ENCODE data around the gene WHAMM. TPM values are rescaled to one million over a fixed set of nuclear protein-coding genes. Genes with fewer than 3 reads are reported as not detected.
"Not testable (repeated sequence)": the region's sequence is repeated elsewhere in the genome, so short reads cannot be mapped to it uniquely, and the experiment has no call there.

WHAMM gene
- total and polyA plus RNA-seq, 2 donors: 4.0 to 7.8 TPM

DNA sequence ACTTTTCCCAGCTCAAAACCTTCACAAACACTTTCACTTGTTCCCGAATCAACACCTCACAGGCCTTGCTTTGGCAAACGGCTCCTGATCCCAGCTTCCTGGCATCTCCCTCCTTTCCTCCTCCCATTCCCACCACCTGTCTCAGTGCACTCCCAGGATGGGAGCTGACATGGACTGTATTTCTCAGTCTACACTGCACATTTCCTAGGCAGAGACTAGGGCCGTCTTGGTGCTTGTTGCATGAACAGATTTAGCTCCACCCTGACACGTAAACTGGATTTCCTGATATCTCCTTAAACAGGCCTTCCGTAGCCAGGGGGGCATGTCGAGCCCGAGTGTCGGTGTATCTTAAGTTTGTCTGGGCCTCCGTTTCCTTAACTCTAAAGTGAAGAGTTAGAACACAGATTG lies 790 bp upstream of the WHAMM start:
- H3K36me3 ChIP-seq (ENCODE audit: control insufficient read depth in 2 of 2, insufficient read depth in 2 of 2, low read length in 1 of 2): peaks cover 0 to 10% of the 10 kb centered on the region in 2 donors
- H3K4me1 ChIP-seq (ENCODE audit: control insufficient read depth in 2 of 2, insufficient read depth in 2 of 2, low read length in 2 of 2): peaks cover 4 to 8% of the 10 kb centered on the region in 2 donors
- H3K4me3 ChIP-seq (ENCODE audit: low read length in 2 of 2): no peak overlapping the region
- no peaks in the 10 kb centered on the region for H3K27me3 ChIP-seq (ENCODE audit: control insufficient read depth in 2 of 2, insufficient read depth in 1 of 2, low read length in 1 of 2)
- H3K9me3 ChIP-seq (ENCODE audit: control insufficient read depth in 2 of 2, insufficient read depth in 1 of 2, low read length in 1 of 2): no peaks in the 10 kb centered on the region
- WGBS: 94% methylated on average over 9 of the region's 9 CpGs
- DNase-seq (ENCODE audit: low read depth in 6 of 9, low spot score in 9 of 9): no peak
- no peak overlapping the region for H3K27ac ChIP-seq (ENCODE audit: low read depth in 1 of 2, low read length in 1 of 2)

GRCh38 chr15:82810061-82810889 lies 847 bp downstream of the WHAMM start:
- H3K36me3 ChIP-seq (ENCODE audit: control insufficient read depth in 2 of 2, insufficient read depth in 2 of 2, low read length in 1 of 2): peaks cover 0 to 15% of the 10 kb centered on the region in 2 donors
- H3K9me3 ChIP-seq (ENCODE audit: control insufficient read depth in 2 of 2, insufficient read depth in 1 of 2, low read length in 1 of 2): no peaks in the 10 kb centered on the region
- DNase-seq (ENCODE audit: low read depth in 6 of 9, low spot score in 9 of 9): peak in 7 of 9 donors; percentile 7 to 60 (median 31)
- peak overlapping the region; percentile 72 to 98 for H3K4me3 ChIP-seq (ENCODE audit: low read length in 2 of 2)
- H3K4me1 ChIP-seq (ENCODE audit: control insufficient read depth in 2 of 2, insufficient read depth in 2 of 2, low read length in 2 of 2): peaks cover 4 to 8% of the 10 kb centered on the region in 2 donors
- H3K27ac ChIP-seq (ENCODE audit: low read depth in 1 of 2, low read length in 1 of 2): peak overlapping the region; percentile 77 to 97
- no peaks in the 10 kb centered on the region for H3K27me3 ChIP-seq (ENCODE audit: control insufficient read depth in 2 of 2, insufficient read depth in 1 of 2, low read length in 1 of 2)
- WGBS: under 1% methylated on average over 81 of the region's 81 CpGs

DNA sequence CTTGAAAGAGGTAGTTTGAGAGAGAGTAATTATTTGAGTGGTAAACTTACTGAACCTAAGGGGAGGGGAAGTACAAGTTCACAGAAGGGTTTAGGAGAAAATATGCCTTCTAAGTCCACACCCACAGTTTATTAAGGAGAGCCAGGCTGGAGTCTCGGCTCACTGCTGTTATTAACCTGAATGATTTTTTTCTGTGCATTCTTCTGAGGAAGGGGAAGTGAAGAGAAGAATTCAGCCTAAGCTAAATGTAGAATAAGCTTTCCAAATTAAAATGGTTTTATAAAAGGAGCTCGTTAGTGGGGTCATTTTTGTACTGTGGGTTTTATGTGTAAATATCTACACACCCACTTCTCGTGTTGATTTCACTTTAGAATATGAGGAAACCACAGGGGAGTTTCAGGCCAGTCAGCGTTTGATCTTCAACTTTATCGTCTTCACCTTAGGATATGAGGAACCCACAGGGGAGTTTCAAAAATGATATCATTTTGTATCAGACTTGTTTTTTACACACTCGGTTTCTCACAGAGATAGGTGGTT lies 1.5 kb downstream of the WHAMM start:
- Histone ChIP-seq H3K9me3 (ENCODE audit: control insufficient read depth in 2 of 2, insufficient read depth in 1 of 2, low read length in 1 of 2) (no peaks in the 10 kb centered on the region), H3K36me3 (ENCODE audit: control insufficient read depth in 2 of 2, insufficient read depth in 2 of 2, low read length in 1 of 2) (peaks cover 0 to 21% of the 10 kb centered on the region in 2 donors), H3K27me3 (ENCODE audit: control insufficient read depth in 2 of 2, insufficient read depth in 1 of 2, low read length in 1 of 2) (no peaks in the 10 kb centered on the region), H3K27ac (ENCODE audit: low read depth in 1 of 2, low read length in 1 of 2) (peak overlapping the region; percentile 31 to 77), H3K4me3 (ENCODE audit: low read length in 2 of 2) (peak overlapping the region; percentile 72 to 98), H3K4me1 (ENCODE audit: control insufficient read depth in 2 of 2, insufficient read depth in 2 of 2, low read length in 2 of 2) (peaks cover 4 to 8% of the 10 kb centered on the region in 2 donors)
- peak in 5 of 9 donors; percentile 4 to 57 (median 12) for DNase-seq (ENCODE audit: low read depth in 6 of 9, low spot score in 9 of 9)
- WGBS: under 1% methylated on average over 6 of the region's 6 CpGs

GRCh38 chr15:82812994-82813393 lies 3.6 kb downstream of the WHAMM start:
- Histone ChIP-seq H3K27ac (ENCODE audit: low read depth in 1 of 2, low read length in 1 of 2) (no peak overlapping the region), H3K27me3 (ENCODE audit: control insufficient read depth in 2 of 2, insufficient read depth in 1 of 2, low read length in 1 of 2) (no peaks in the 10 kb centered on the region), H3K4me1 (ENCODE audit: control insufficient read depth in 2 of 2, insufficient read depth in 2 of 2, low read length in 2 of 2) (peaks cover 4 to 8% of the 10 kb centered on the region in 2 donors), H3K36me3 (ENCODE audit: control insufficient read depth in 2 of 2, insufficient read depth in 2 of 2, low read length in 1 of 2) (peaks cover 8 to 34% of the 10 kb centered on the region in 2 donors), H3K9me3 (ENCODE audit: control insufficient read depth in 2 of 2, insufficient read depth in 1 of 2, low read length in 1 of 2) (no peaks in the 10 kb centered on the region), H3K4me3 (ENCODE audit: low read length in 2 of 2) (no peak overlapping the region)
- DNase-seq (ENCODE audit: low read depth in 6 of 9, low spot score in 9 of 9): no peak
- 94% methylated on average over 4 of the region's 4 CpGs for WGBS

- H3K27ac ChIP-seq (ENCODE audit: low read depth in 1 of 2, low read length in 1 of 2): no peak overlapping the region
- no peak for DNase-seq (ENCODE audit: low read depth in 6 of 9, low spot score in 9 of 9)
- peaks cover 28 to 53% of the 10 kb centered on the region in 2 donors for H3K36me3 ChIP-seq (ENCODE audit: control insufficient read depth in 2 of 2, insufficient read depth in 2 of 2, low read length in 1 of 2)
- no peaks in the 10 kb centered on the region for H3K27me3 ChIP-seq (ENCODE audit: control insufficient read depth in 2 of 2, insufficient read depth in 1 of 2, low read length in 1 of 2)
- no peak overlapping the region for H3K4me3 ChIP-seq (ENCODE audit: low read length in 2 of 2)
- no peaks in the 10 kb centered on the region for H3K9me3 ChIP-seq (ENCODE audit: control insufficient read depth in 2 of 2, insufficient read depth in 1 of 2, low read length in 1 of 2)
- H3K4me1 ChIP-seq (ENCODE audit: control insufficient read depth in 2 of 2, insufficient read depth in 2 of 2, low read length in 2 of 2): no peaks in the 10 kb centered on the region
Measured at GRCh38 chr15:82820128-82820527, 10.7 kb downstream of the WHAMM start.

- not testable (repeated sequence) for H3K4me3 ChIP-seq (ENCODE audit: low read length in 2 of 2); H3K27me3 ChIP-seq (ENCODE audit: control insufficient read depth in 2 of 2, insufficient read depth in 1 of 2, low read length in 1 of 2); H3K27ac ChIP-seq (ENCODE audit: low read depth in 1 of 2, low read length in 1 of 2); H3K4me1 ChIP-seq (ENCODE audit: control insufficient read depth in 2 of 2, insufficient read depth in 2 of 2, low read length in 2 of 2); H3K9me3 ChIP-seq (ENCODE audit: control insufficient read depth in 2 of 2, insufficient read depth in 1 of 2, low read length in 1 of 2); DNase-seq (ENCODE audit: low read depth in 6 of 9, low spot score in 9 of 9)
- H3K36me3 ChIP-seq (ENCODE audit: control insufficient read depth in 2 of 2, insufficient read depth in 2 of 2, low read length in 1 of 2): peaks cover 29 to 56% of the 10 kb centered on the region in 2 donors
- 96% methylated on average over 3 of the region's 3 CpGs for WGBS
Measured at GRCh38 chr15:82821396-82821795, 12.0 kb downstream of the WHAMM start.

DNA sequence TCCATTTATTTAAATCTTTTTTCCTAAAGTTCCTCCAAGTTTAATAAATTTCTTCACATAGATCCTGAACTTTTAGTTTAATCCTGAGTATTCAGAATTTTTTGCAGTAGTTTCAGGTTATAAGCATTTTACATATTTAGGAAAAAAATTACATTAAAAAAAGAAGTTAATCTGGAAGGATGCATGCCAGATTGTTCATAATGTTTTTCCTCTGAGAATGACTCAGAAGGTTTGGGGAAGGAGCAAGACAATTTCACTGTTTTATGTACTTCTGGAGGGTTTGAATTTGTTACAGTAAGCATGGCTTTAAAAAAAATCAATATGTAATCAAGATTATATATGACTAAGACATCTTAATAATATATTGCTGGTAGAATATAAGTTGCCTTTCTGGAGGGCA lies 12.4 kb downstream of the WHAMM start:
- not testable (repeated sequence) for H3K4me1 ChIP-seq (ENCODE audit: control insufficient read depth in 2 of 2, insufficient read depth in 2 of 2, low read length in 2 of 2); H3K27ac ChIP-seq (ENCODE audit: low read depth in 1 of 2, low read length in 1 of 2); H3K4me3 ChIP-seq (ENCODE audit: low read length in 2 of 2); DNase-seq (ENCODE audit: low read depth in 6 of 9, low spot score in 9 of 9); H3K27me3 ChIP-seq (ENCODE audit: control insufficient read depth in 2 of 2, insufficient read depth in 1 of 2, low read length in 1 of 2); H3K9me3 ChIP-seq (ENCODE audit: control insufficient read depth in 2 of 2, insufficient read depth in 1 of 2, low read length in 1 of 2)
- H3K36me3 ChIP-seq (ENCODE audit: control insufficient read depth in 2 of 2, insufficient read depth in 2 of 2, low read length in 1 of 2): peaks cover 27 to 56% of the 10 kb centered on the region in 2 donors

GRCh38 chr15:82823049-82823448 lies 13.6 kb downstream of the WHAMM start:
- 96% methylated on average over 5 of the region's 5 CpGs for WGBS

DNA sequence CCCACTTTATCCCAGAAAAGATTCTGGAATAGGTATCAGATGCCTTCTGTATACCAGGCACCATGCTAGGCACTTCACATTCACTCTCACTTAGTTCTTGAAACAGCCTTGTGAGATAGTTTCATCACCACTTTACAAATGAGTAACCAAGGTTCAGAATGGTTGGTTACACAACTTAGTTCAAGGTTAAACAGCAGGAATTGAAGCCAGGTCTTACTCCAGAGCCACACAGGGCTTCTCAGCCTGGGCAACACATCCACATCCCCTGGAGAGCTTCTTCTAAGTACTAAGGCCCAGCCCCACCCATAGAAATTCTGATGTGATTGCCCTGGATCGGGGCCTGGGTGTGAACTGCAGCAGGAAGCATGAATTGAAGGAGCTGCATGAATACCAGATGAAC lies 18.6 kb downstream of the WHAMM start:
- H3K36me3 ChIP-seq (ENCODE audit: control insufficient read depth in 2 of 2, insufficient read depth in 2 of 2, low read length in 1 of 2): peaks cover 46 to 70% of the 10 kb centered on the region in 2 donors
- no peak overlapping the region for H3K27ac ChIP-seq (ENCODE audit: low read depth in 1 of 2, low read length in 1 of 2)
- 98% methylated on average over 1 of the region's 1 CpG for WGBS

More at GRCh38 chr15:82823049-82823448, 13.6 kb downstream of the WHAMM start:
- H3K4me1 ChIP-seq (ENCODE audit: control insufficient read depth in 2 of 2, insufficient read depth in 2 of 2, low read length in 2 of 2): no peaks in the 10 kb centered on the region
- H3K36me3 ChIP-seq (ENCODE audit: control insufficient read depth in 2 of 2, insufficient read depth in 2 of 2, low read length in 1 of 2): peaks cover 29 to 55% of the 10 kb centered on the region in 2 donors
- no peak overlapping the region for H3K4me3 ChIP-seq (ENCODE audit: low read length in 2 of 2)
- H3K27ac ChIP-seq (ENCODE audit: low read depth in 1 of 2, low read length in 1 of 2): no peak overlapping the region
- H3K9me3 ChIP-seq (ENCODE audit: control insufficient read depth in 2 of 2, insufficient read depth in 1 of 2, low read length in 1 of 2): no peaks in the 10 kb centered on the region
- DNase-seq (ENCODE audit: low read depth in 6 of 9, low spot score in 9 of 9): no peak
- H3K27me3 ChIP-seq (ENCODE audit: control insufficient read depth in 2 of 2, insufficient read depth in 1 of 2, low read length in 1 of 2): no peaks in the 10 kb centered on the region

More for the DNA sequence above, 18.6 kb downstream of the WHAMM start:
- Histone ChIP-seq H3K9me3 (ENCODE audit: control insufficient read depth in 2 of 2, insufficient read depth in 1 of 2, low read length in 1 of 2) (no peaks in the 10 kb centered on the region), H3K4me1 (ENCODE audit: control insufficient read depth in 2 of 2, insufficient read depth in 2 of 2, low read length in 2 of 2) (peaks cover 0 to under 1% of the 10 kb centered on the region in 2 donors), H3K4me3 (ENCODE audit: low read length in 2 of 2) (no peak overlapping the region), H3K27me3 (ENCODE audit: control insufficient read depth in 2 of 2, insufficient read depth in 1 of 2, low read length in 1 of 2) (no peaks in the 10 kb centered on the region)
- no peak for DNase-seq (ENCODE audit: low read depth in 6 of 9, low spot score in 9 of 9)

All from thymus (tissue), 11 donors.